NCI-H2081 (cell line): Measurements from ENCODE around the gene ZNF322.
A peak's percentile ranks its signal among the peaks of the same experiment; 100 is the strongest.

ENCODE experiments used
- DNase-seq, 2 experiments: peaks; one replicate each; lab custom pipeline; 2025; lab: John Stamatoyannopoulos, UW

Gene ZNF322

DNA sequence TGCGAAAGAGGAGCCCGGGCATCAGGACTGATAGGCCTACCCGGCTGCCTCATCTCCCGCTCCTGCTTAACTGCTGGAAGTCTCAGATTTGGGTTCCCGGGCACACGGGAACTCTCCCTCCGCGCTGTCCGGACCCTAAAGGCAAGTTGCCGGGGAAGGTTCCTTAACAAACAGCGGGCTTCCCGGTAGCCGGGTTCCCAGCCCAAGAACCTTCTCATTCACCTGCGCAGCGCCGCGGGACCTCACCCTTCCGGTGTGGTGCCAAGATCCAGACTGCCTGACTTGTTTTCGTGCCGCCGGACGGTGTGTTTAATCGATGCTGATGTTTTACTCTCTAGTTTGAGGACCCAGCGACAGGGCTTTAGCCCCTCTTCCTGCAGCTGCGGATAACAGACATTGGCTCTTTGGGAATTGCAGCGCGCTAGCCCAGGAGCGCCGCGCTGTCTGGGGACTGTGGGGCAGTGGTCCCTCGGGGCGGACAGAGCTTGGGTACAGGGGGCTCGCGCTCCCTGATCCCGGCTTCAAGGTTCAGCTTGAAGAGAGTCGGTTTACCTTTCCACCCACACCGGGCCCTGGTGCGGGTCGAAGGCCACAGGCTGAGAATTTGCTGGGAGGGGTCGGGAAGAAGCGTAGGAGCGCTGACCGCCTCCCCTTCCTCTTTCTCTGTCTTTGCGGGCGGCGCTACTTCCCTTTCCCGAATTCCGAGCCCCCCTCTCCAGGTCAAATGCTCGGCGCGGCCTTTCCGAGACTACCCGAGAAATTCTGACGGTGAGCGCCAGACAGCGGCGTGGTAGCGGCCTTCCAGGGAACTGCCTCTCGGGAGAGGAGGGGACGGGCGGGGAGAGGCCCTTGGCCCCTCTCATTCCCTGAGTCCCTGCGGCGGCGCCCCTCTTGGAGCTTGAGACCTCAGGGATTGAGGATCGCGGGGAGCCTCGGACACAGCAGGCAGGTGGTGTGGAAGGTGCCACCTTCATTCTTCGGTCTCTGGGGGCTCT, 45.6 kb downstream of the ZNF322 start:
- no peak for DNase-seq

DNA sequence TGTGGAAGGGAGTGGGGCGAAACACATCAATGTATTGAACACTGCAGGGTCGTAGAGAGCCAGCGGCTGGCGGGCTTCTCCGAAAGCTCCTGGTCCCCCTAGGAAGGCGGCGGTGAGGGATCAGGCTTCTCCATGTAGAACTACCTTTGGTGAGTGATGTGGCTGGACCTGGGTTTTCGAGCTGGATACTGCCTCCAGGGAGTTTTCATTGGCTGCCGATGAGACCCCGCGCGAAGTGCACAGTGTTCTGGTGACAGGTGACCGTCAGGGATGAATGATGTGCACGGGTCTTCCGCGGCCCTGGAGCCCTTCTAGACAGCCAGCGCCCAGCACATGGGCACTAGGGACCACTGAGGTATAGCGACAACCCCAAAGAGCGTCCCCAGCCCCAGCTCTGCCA, 46.3 kb downstream of the ZNF322 start:
- no peak for DNase-seq

DNA sequence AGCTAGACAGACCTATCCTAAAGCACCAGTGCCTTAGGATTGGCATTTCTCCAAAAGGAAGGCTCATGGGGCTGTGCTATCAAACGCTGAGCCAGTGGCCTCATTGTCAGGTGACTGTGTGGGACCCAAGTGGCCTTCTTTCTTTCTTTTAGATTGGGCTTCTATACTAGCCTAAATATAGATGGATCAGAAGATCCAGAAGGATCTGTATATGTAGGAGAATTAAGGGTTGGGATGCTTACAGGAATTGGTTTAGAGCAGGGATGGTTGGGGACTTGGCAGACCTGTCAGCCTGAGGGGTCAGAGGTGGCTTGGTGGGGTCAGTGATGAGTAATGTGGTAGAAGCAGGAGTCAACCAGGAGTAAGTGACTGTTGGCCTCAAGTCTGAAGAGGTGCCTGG, 47.9 kb downstream of the ZNF322 start:
- no peak for DNase-seq

DNA sequence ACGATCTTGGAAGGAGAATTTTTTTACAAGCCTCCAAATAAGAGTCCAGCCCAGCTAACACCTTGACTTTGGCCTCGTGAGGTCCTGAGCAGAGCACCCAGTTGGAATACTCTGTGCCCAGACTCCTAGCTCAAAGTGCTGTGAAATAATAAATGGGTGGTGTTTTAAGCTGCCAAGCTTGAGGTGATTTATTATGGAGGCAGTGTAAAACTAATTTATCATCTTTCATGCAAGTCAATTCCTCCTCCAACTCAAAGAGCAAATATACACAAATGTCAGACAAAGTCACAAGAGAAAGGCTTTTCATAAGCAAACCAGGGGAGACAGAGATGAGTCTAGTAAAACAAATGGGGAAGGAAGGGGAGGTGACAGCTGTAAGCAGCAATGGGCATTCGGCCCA, 50.1 kb downstream of the ZNF322 start:
- no peak for DNase-seq

DNA sequence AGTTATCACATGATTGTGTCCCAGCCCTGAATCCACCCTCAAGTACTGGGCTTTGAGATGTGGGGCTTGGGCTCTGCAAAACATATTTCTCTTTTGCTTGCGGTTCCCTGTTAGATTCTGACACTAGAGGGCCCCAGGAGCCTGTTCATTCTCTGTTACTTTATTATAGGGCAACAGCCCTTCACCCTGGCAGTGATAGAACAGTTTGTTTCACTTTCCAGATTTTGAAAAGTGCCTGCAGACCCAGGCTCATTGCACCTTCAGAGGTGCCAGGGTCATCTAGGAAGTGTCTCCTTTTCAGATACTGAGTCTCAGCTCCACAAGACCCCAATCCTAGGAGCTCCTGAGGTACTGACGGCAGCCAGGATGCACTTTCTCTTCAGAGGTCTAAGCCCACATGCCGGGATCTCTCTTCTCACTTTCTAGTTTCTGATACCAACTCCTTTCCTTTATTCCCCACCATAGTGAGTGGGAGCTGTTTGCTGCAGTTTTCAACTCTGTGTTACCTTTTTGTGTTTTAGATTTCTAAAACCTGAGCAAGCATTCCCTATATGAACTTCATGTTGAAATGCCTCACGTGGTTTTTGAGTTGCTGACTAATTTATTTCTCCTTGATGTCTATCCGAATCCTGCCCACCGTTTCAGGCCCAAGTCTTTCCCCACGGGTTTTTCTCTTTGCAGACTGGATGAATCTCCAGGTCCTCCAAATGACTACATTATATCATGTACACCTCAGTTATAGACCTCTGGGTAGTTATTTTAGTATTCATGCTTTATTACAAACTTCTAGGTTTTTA, 51.9 kb downstream of the ZNF322 start:
- DNase-seq: peak; percentile 72 to 83

- DNase-seq: no peak
Observed at GRCh38 chr6:26604797-26605196, 54.7 kb downstream of the ZNF322 start.

- DNase-seq: no peak
Observed at GRCh38 chr6:26604026-26604425, 55.5 kb downstream of the ZNF322 start.

GRCh38 chr6:26602262-26602661, 57.3 kb downstream of the ZNF322 start:
- DNase-seq: no peak

GRCh38 chr6:26600759-26601158, 58.8 kb downstream of the ZNF322 start:
- no peak for DNase-seq

DNA sequence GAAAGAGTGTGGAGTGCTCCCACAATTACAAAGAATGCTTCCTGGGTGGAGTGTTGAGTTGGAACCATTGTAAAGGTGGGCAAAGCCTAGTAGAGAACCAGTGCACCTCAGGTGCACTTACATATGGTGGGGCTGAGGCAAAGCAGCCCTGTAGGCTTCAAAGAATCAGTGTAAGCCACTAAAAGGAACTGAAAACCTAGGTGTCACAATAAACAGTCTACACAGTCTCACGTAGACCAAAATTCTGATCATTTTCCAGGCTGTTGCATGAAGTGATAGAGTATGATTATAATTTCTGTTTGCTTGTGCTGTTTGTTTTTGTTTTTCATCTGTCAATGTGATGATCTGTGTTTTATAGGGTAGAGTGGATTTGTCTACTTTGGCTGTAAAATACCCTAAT, 60.0 kb downstream of the ZNF322 start:
- no peak for DNase-seq

- DNase-seq: no peak
Observed at GRCh38 chr6:26599134-26599533, 60.4 kb downstream of the ZNF322 start.

DNA sequence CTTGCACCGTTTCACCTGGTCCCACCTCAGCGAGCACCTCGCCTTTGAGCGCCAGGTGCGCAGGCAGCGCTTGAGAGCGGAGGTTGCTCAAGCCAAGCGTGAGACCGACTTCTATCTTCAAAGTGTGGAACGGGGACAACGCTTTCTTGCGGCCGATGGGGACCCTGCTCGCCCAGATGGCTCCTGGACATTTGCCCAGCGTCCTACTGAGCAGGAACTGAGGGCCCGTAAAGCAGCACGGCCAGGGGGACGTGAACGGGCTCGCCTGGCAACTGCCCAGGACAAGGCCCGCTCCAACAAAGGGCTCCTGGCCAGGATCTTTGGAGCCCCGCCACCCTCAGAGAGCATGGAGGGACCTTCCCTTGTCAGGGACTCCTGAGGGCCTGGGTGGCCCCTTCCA, 61.3 kb downstream of the ZNF322 start:
- DNase-seq: peak in 1 of 2 experiments; percentile 65

DNA sequence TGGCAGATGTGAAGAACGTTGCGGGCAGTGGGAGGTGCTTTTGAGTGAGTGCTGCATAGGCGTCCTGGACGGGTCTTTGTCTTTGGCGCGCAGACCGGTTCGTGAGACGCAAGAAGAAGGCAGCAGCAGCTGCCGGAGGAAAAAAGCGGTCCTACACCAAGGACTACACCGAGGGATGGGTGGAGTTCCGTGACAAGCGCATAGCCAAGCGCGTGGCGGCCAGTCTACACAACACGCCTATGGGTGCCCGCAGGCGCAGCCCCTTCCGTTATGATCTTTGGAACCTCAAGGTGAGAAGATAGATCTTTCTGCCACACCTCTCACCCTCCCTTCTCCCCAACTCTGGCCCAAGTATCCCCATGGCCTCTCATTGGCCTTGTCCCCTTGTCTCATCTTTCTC, 61.7 kb downstream of the ZNF322 start:
- DNase-seq: peak in 1 of 2 experiments; percentile 42

DNA sequence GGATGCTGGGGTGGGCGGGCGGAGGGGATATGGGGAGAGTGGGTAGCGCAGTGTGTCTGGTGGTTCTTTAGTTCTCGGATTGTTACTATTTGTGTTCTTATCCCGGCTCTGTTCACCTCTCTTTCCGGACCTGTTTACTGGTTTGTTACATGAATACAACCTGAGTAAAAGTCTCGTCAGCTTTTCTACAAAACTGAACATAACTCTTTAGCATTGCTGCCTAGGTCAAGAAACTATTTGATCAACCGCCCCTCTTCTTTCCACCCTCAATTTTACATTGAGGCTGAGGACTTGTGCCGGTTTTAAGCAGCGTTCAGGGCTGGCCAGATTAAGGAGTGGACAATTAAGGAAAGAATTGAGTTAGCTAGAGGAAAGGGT, 62.2 kb downstream of the ZNF322 start:
- no peak for DNase-seq

GRCh38 chr6:26596579-26597388, 62.8 kb downstream of the ZNF322 start, which contains the start of gene ABT1:
TSS of gene ABT1 (plus strand) at chr6:26596953. CDS start at chr6:26596983, 30 bp downstream.
- DNase-seq: peak; percentile 96 to 98

GRCh38 chr6:26595669-26596269, 63.8 kb downstream of the ZNF322 start:
- peak; percentile 90 to 92 for DNase-seq

GRCh38 chr6:26594730-26595632, 64.6 kb downstream of the ZNF322 start:
- DNase-seq: peak; percentile 63 to 77

- no peak for DNase-seq
Observed at GRCh38 chr6:26594131-26594498, 65.4 kb downstream of the ZNF322 start.

- no peak for DNase-seq
Observed at GRCh38 chr6:26593278-26594130, 66.0 kb downstream of the ZNF322 start.

DNA sequence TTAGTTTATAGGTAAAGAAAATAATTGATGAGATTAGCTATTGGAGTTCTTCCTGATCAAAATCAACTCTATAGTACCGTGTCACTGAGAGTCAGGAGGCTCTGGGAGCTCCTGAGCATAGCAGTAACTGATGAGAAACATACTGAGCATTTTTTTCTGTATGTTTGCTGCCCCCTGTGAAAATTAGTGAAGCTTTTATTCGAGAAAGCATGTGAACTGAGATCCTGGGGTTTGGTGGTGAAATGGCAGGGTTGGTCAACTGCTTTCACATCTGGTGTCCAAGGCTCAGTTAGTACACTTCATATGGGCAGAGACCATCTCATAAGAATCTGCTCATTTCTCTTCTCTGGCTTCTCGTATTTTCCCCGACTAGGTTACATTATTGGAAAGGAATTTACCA, 66.9 kb downstream of the ZNF322 start:
- DNase-seq: no peak
